PFSK-1 (cell line): ENCODE results near the gene SSNA1.

Experiments used
- FOXP2 ChIP-seq: optimal IDR thresholded peaks from 2 replicates; pipeline ENCODE3; 2011; ENCODE audit warnings: borderline replicate concordance, control low read depth, inconsistent platforms; ENCODE audit not compliant: insufficient read depth; ENCODE audit errors: extremely low read length, extremely low read depth
- POLR2AphosphoS5 ChIP-seq: IDR thresholded peaks from 2 replicates; pipeline ENCODE4 v1.6.1; 2012; ENCODE audit warnings: low read depth, mild to moderate bottlenecking, control low read depth, low read length, moderate library complexity
- REST ChIP-seq, 2 experiments: IDR thresholded peaks; 2 replicates each; pipeline versions ENCODE4 v1.6.1 to v1.8.0; 2011 to 2012; ENCODE audit warnings: low read depth in 2 of 2, low read length in 2 of 2, control low read depth in 1 of 2, inconsistent platforms in 1 of 2, mild to moderate bottlenecking in 1 of 2, moderate library complexity in 1 of 2; ENCODE audit not compliant: insufficient read depth in 1 of 2
- SIN3A ChIP-seq: IDR thresholded peaks from 2 replicates; pipeline ENCODE4 v1.6.1; 2012; ENCODE audit warnings: mild to moderate bottlenecking, low read length, moderate library complexity, borderline replicate concordance; ENCODE audit not compliant: insufficient read depth
- TAF1 ChIP-seq: IDR thresholded peaks from 2 replicates; pipeline ENCODE4 v1.6.1; 2012; ENCODE audit warnings: low read length, control low read depth, borderline replicate concordance; ENCODE audit not compliant: insufficient read depth

Gene SSNA1

GRCh38 chr9:137171149-137171900 is 17.2 kb upstream of the SSNA1 start:
- TF ChIP-seq TAF1 (no peak), POLR2AphosphoS5 (no peak), FOXP2 (no peak), SIN3A (no peak), REST (IDR thresholded peaks at IDR 0.05; ENCODE audit: insufficient read depth in 1 of 2, low read depth in 2 of 2, low read length in 2 of 2) (no peak)

GRCh38 chr9:137172901-137173795 is 15.3 kb upstream of the SSNA1 start:
- TF ChIP-seq FOXP2 (no peak), REST (IDR thresholded peaks at IDR 0.05; ENCODE audit: insufficient read depth in 1 of 2, low read depth in 2 of 2, low read length in 2 of 2) (no peak), TAF1 (no peak), POLR2AphosphoS5 (no peak), SIN3A (no peak)

- TF ChIP-seq TAF1 = no peak
- TF ChIP-seq POLR2AphosphoS5 = no peak
- no peak for TF ChIP-seq SIN3A
- no peak for TF ChIP-seq FOXP2
- no peak for TF ChIP-seq REST (IDR thresholded peaks at IDR 0.05; ENCODE audit: insufficient read depth in 1 of 2, low read depth in 2 of 2, low read length in 2 of 2)
These were observed 14.4 kb upstream of the SSNA1 start for GRCh38 chr9:137173796-137174664.

- no peak for TF ChIP-seq POLR2AphosphoS5
- no peak for TF ChIP-seq REST (IDR thresholded peaks at IDR 0.05; ENCODE audit: insufficient read depth in 1 of 2, low read depth in 2 of 2, low read length in 2 of 2)
- TF ChIP-seq TAF1 = no peak
- no peak for TF ChIP-seq SIN3A
- no peak for TF ChIP-seq FOXP2
These were observed 13.7 kb upstream of the SSNA1 start for GRCh38 chr9:137174722-137175293.
